Mesenchymal stem cell (in vitro differentiated cells and primary cell): Measurements from ENCODE around the gene ELOVL3.

Experiments used
- DNase-seq: peaks from one replicate; pipeline ENCODE4 v3.0.0-alpha.2; 2013
- H2AFZ ChIP-seq: one replicate; pipeline ENCODE4 v1.6.1; 2013; ENCODE audit warnings: low read depth, mild to moderate bottlenecking, control low read depth, inconsistent platforms, low read length, moderate library complexity
- H2AK5ac ChIP-seq: 2 replicates; pipeline ENCODE4 v1.6.1; 2013; ENCODE audit warnings: low read length, moderate library complexity, mild to moderate bottlenecking, inconsistent platforms; ENCODE audit not compliant: severe bottlenecking
- H2BK120ac ChIP-seq: one replicate; pipeline ENCODE4 v1.6.1; 2013; ENCODE audit warnings: low read depth, mild to moderate bottlenecking, inconsistent platforms, low read length, moderate library complexity
- H2BK12ac ChIP-seq, 2 experiments: one replicate each; pipeline ENCODE4 v1.6.1; 2013; ENCODE audit warnings: inconsistent platforms in 2 of 2, low read length in 2 of 2, mild to moderate bottlenecking in 2 of 2, moderate library complexity in 2 of 2, control low read depth in 1 of 2
- H2BK15ac ChIP-seq: one replicate; pipeline ENCODE4 v1.6.1; 2013; ENCODE audit warnings: mild to moderate bottlenecking, low read depth, inconsistent platforms; ENCODE audit not compliant: poor library complexity, severe bottlenecking
- H2BK5ac ChIP-seq: 2 replicates; pipeline ENCODE4 v1.6.1; 2013; ENCODE audit warnings: low read depth, mild to moderate bottlenecking, low read length, control low read depth, inconsistent platforms; ENCODE audit not compliant: poor library complexity, severe bottlenecking
- H3K14ac ChIP-seq, 2 experiments: one replicate each; pipeline ENCODE4 v1.6.1; 2013; ENCODE audit warnings: inconsistent platforms in 2 of 2, low read length in 2 of 2, control low read depth in 1 of 2, mild to moderate bottlenecking in 1 of 2, moderate library complexity in 1 of 2
- H3K18ac ChIP-seq, 2 experiments: one replicate each; pipeline ENCODE4 v1.6.1; 2013; ENCODE audit warnings: inconsistent platforms in 2 of 2, low read length in 2 of 2, control low read depth in 1 of 2, low read depth in 1 of 2, mild to moderate bottlenecking in 1 of 2
- H3K23ac ChIP-seq, 2 experiments: one replicate each; pipeline ENCODE4 v1.6.1; 2013; ENCODE audit warnings: inconsistent platforms in 2 of 2, low read length in 2 of 2, mild to moderate bottlenecking in 2 of 2, moderate library complexity in 2 of 2, control low read depth in 1 of 2
- H3K27ac ChIP-seq: 2 replicates; pipeline ENCODE4 v1.5.1; 2013; ENCODE audit warnings: mild to moderate bottlenecking, moderate library complexity, low read length, control low read depth, inconsistent platforms; ENCODE audit not compliant: poor library complexity, severe bottlenecking
- H3K27me3 ChIP-seq, 2 experiments: 2 replicates each; pipeline versions ENCODE4 v1.6.1 to v1.7.0; 2013; ENCODE audit warnings: low read length in 2 of 2, mild to moderate bottlenecking in 2 of 2, moderate library complexity in 2 of 2, control low read depth in 1 of 2, inconsistent platforms in 1 of 2; ENCODE audit not compliant: control insufficient read depth in 1 of 2, insufficient read depth in 1 of 2
- H3K36me3 ChIP-seq, 2 experiments: 2 replicates each; pipeline versions ENCODE4 v1.6.1 to v1.7.0; 2013; ENCODE audit warnings: low read length in 2 of 2, control low read depth in 1 of 2, inconsistent platforms in 1 of 2, low read depth in 1 of 2, mild to moderate bottlenecking in 1 of 2; ENCODE audit not compliant: insufficient read depth in 2 of 2, control insufficient read depth in 1 of 2
- H3K4ac ChIP-seq, 2 experiments: one replicate each; pipeline ENCODE4 v1.6.1; 2013; ENCODE audit warnings: inconsistent platforms in 2 of 2, low read length in 2 of 2, mild to moderate bottlenecking in 2 of 2, moderate library complexity in 2 of 2, control low read depth in 1 of 2, low read depth in 1 of 2
- H3K4me1 ChIP-seq: 2 replicates; pipeline ENCODE4 v1.6.1; 2013; ENCODE audit warnings: low read depth, low read length, control low read depth; ENCODE audit not compliant: control insufficient read depth, insufficient read depth
- H3K4me2 ChIP-seq: 2 replicates; pipeline ENCODE4 v1.6.1; 2013; ENCODE audit warnings: low read length, mild to moderate bottlenecking, inconsistent platforms; ENCODE audit not compliant: poor library complexity, severe bottlenecking
- H3K4me3 ChIP-seq, 2 experiments: 2 replicates each; pipeline versions ENCODE4 v1.5.1 to v1.7.0; 2013; ENCODE audit warnings: low read length in 2 of 2, mild to moderate bottlenecking in 2 of 2, control low read depth in 1 of 2, low read depth in 1 of 2; ENCODE audit not compliant: insufficient read depth in 1 of 2
- H3K79me1 ChIP-seq: replicated peaks from 2 replicates; pipeline ENCODE4 v1.6.1; 2013; ENCODE audit warnings: mild to moderate bottlenecking, control low read depth, low read length, inconsistent platforms; ENCODE audit not compliant: poor library complexity, severe bottlenecking
- H3K9ac ChIP-seq: 2 replicates; pipeline ENCODE4 v1.7.0; 2013; ENCODE audit warnings: mild to moderate bottlenecking, low read length, moderate library complexity
- H3K9me3 ChIP-seq: 2 replicates; pipeline ENCODE4 v1.7.0; 2013; ENCODE audit warnings: mild to moderate bottlenecking, low read length; ENCODE audit not compliant: control insufficient read depth
- H4K8ac ChIP-seq: one replicate; pipeline ENCODE4 v1.6.1; 2013; ENCODE audit warnings: inconsistent platforms, mild to moderate bottlenecking, low read length, moderate library complexity
- H4K91ac ChIP-seq: one replicate; pipeline ENCODE4 v1.6.1; 2013; ENCODE audit warnings: mild to moderate bottlenecking, low read length, inconsistent platforms
- WGBS: methylation state at CpG from one replicate; pipeline ENCODE4 v1.1.7; 2013; ENCODE audit warnings: mixed read lengths; 5-methylcytosine and 5-hydroxymethylcytosine counted together

ELOVL3 gene

GRCh38 chr10:102264371-102264770 lies 38.3 kb downstream of the ELOVL3 start:
- H2BK5ac ChIP-seq: no peak overlapping the region
- no peak overlapping the region for H2BK15ac ChIP-seq
- H3K18ac ChIP-seq: no peak overlapping the region
- no peak overlapping the region for H4K91ac ChIP-seq
- no peak overlapping the region for H2AFZ ChIP-seq
- H2BK12ac ChIP-seq: no peak overlapping the region
- H3K9ac ChIP-seq: no peak overlapping the region
- no peak overlapping the region for H4K8ac ChIP-seq
- H3K79me1 ChIP-seq: peaks cover 14% of the 10 kb centered on the region
- H3K27me3 ChIP-seq: no peaks in the 10 kb centered on the region
- no peak overlapping the region for H2BK120ac ChIP-seq
- no peak overlapping the region for H3K4ac ChIP-seq
- no peak for DNase-seq
- 90% methylated on average over 4 of the region's 4 CpGs for WGBS
- H3K4me3 ChIP-seq: no peak overlapping the region
- no peak overlapping the region for H3K4me2 ChIP-seq
- no peak overlapping the region for H3K14ac ChIP-seq
- H3K36me3 ChIP-seq: peaks cover 13 to 38% of the 10 kb centered on the region in 2 experiments
- H3K23ac ChIP-seq: no peak overlapping the region
- no peak overlapping the region for H3K27ac ChIP-seq
- no peak overlapping the region for H2AK5ac ChIP-seq
- H3K4me1 ChIP-seq: peaks cover 6% of the 10 kb centered on the region
- H3K9me3 ChIP-seq: no peaks in the 10 kb centered on the region

GRCh38 chr10:102266670-102267069 lies 40.6 kb downstream of the ELOVL3 start:
- H3K4me2 ChIP-seq: no peak overlapping the region
- H3K23ac ChIP-seq: no peak overlapping the region
- no peak overlapping the region for H2BK5ac ChIP-seq
- H4K8ac ChIP-seq: no peak overlapping the region
- no peak overlapping the region for H3K9ac ChIP-seq
- H2AFZ ChIP-seq: no peak overlapping the region
- no peaks in the 10 kb centered on the region for H3K9me3 ChIP-seq
- H3K4ac ChIP-seq: no peak overlapping the region
- DNase-seq: no peak
- H3K27me3 ChIP-seq: no peaks in the 10 kb centered on the region
- no peak overlapping the region for H3K27ac ChIP-seq
- H3K4me1 ChIP-seq: peaks cover 8% of the 10 kb centered on the region
- no peak overlapping the region for H3K14ac ChIP-seq
- no peak overlapping the region for H2AK5ac ChIP-seq
- peaks cover 16% of the 10 kb centered on the region for H3K79me1 ChIP-seq
- H4K91ac ChIP-seq: no peak overlapping the region
- H3K18ac ChIP-seq: no peak overlapping the region
- H2BK120ac ChIP-seq: no peak overlapping the region
- 100% methylated on average over 3 of the region's 3 CpGs for WGBS
- peaks cover 8 to 18% of the 10 kb centered on the region in 2 experiments for H3K36me3 ChIP-seq
- H3K4me3 ChIP-seq: no peak overlapping the region
- no peak overlapping the region for H2BK15ac ChIP-seq
- H2BK12ac ChIP-seq: no peak overlapping the region

- Histone ChIP-seq H3K4me1 (peaks cover 8% of the 10 kb centered on the region), H2BK5ac (no peak overlapping the region), H3K4ac (no peak overlapping the region), H3K23ac (no peak overlapping the region), H2BK15ac (no peak overlapping the region), H2AFZ (no peak overlapping the region), H3K14ac (no peak overlapping the region), H2AK5ac (no peak overlapping the region), H2BK12ac (no peak overlapping the region), H3K9ac (peak overlapping the region; percentile 6), H3K9me3 (no peaks in the 10 kb centered on the region), H2BK120ac (no peak overlapping the region), H3K27me3 (no peaks in the 10 kb centered on the region), H3K4me2 (no peak overlapping the region), H4K91ac (no peak overlapping the region), H3K36me3 (peaks cover 8 to 15% of the 10 kb centered on the region in 2 experiments), H3K27ac (peak overlapping the region; percentile 85), H4K8ac (no peak overlapping the region), H3K4me3 (no peak overlapping the region), H3K18ac (no peak overlapping the region), H3K79me1 (peaks cover 14% of the 10 kb centered on the region)
- DNase-seq: peak; percentile 38
Observed at GRCh38 chr10:102267748-102268147, 41.6 kb downstream of the ELOVL3 start.

DNA sequence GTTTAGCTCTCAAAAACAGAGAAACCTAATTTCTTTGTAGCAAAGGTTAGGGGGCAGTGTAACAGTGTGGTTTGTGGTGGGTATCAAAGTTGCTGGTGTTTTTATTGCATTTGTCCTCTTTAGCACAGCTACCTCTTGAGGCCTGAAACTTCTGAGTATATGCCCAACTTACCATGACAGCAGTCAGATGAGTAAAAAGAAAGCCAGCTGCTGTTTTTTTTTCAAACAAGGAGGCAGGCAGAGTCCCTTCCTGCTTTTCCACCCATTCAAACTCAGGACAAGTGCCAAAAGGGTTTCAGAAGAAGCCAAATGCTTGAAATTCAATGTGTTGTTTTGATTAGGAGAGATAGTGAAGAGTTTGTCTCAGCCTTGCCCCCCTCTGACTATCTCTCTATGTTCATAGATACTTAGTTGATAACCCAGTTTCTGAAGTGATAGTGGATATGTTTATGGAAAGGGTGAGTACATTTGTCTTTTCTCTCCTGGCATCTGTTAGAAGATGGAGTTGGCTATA lies 42.3 kb downstream of the ELOVL3 start:
- Histone ChIP-seq H3K18ac (no peak overlapping the region), H3K9me3 (no peaks in the 10 kb centered on the region), H2BK120ac (no peak overlapping the region), H3K9ac (peak overlapping the region; percentile 6), H3K27ac (peak overlapping the region; percentile 85), H3K36me3 (peaks cover 8 to 12% of the 10 kb centered on the region in 2 experiments), H4K8ac (no peak overlapping the region), H2BK15ac (no peak overlapping the region), H2BK5ac (no peak overlapping the region), H3K27me3 (no peaks in the 10 kb centered on the region), H3K4ac (no peak overlapping the region), H3K4me2 (no peak overlapping the region), H3K14ac (no peak overlapping the region), H2BK12ac (no peak overlapping the region), H3K4me3 (peak overlapping the region in 1 of 2 experiments; percentile 29), H4K91ac (no peak overlapping the region), H2AK5ac (no peak overlapping the region), H3K79me1 (peaks cover 11% of the 10 kb centered on the region), H3K23ac (no peak overlapping the region), H3K4me1 (peaks cover 10% of the 10 kb centered on the region), H2AFZ (no peak overlapping the region)
- peak; percentile 44 for DNase-seq
